Measurements from ENCODE around the gene DLEU7. TPM values are rescaled to one million over a fixed set of nuclear protein-coding genes. Genes with fewer than 3 reads are reported as not detected.

The DLEU7 gene
- total RNA-seq, 1 experiment from 2014 or later: 3.6 TPM

GRCh38 chr13:50810468-50810867, 33.0 kb downstream of the DLEU7 start:
- Mint-ChIP-seq H3K36me3 (peaks cover 2% of the 10 kb centered on the region; the same call in 1 of the 2 replicates), H3K4me3 (no peak overlapping the region)
- CTCF ChIA-PET: interaction anchor here (0.6 to 1.6 kb wide), 3 partner anchors 101 to 834 kb away, joined by 3 to 4 read pairs (median 3); no protein-coding TSS in a partner anchor

More at GRCh38 chr13:50810468-50810867, 33.0 kb downstream of the DLEU7 start:
- POLR2A ChIA-PET: interaction anchor here (0.7 kb wide), 1 partner anchor 1216 kb away, joined by 3 read pairs; no protein-coding TSS in a partner anchor
- Mint-ChIP-seq H3K27ac (no peak overlapping the region), H3K9me3 (peaks cover 3% of the 10 kb centered on the region), H3K27me3 (ENCODE audit: low read depth) (no peaks in the 10 kb centered on the region), H3K4me1 (no peaks in the 10 kb centered on the region)
- TF ChIP-seq IRF1 (CRISPR knock-in tag; IDR thresholded peaks at IDR 0.05) (no peak), NFE2L1 (CRISPR knock-in tag; IDR thresholded peaks at IDR 0.05) (no peak), CREB1 (CRISPR knock-in tag; IDR thresholded peaks at IDR 0.05) (no peak), CDX4 (CRISPR knock-in tag; IDR thresholded peaks at IDR 0.05; ENCODE audit: borderline replicate concordance) (no peak), ZNF263 (CRISPR knock-in tag; IDR thresholded peaks at IDR 0.05; ENCODE audit: low read depth) (no peak), ZNF232 (CRISPR knock-in tag; IDR thresholded peaks at IDR 0.05) (no peak), CTCF (IDR thresholded peaks at IDR 0.05) (no peak), SOX15 (CRISPR knock-in tag; IDR thresholded peaks at IDR 0.05) (no peak), ZSCAN18 (CRISPR knock-in tag; IDR thresholded peaks at IDR 0.05) (no peak), AFF4 (CRISPR knock-in tag; IDR thresholded peaks at IDR 0.05; ENCODE audit: borderline replicate concordance) (no peak), ZBTB21 (CRISPR knock-in tag; IDR thresholded peaks at IDR 0.05; ENCODE audit: borderline replicate concordance) (no peak), RORB (CRISPR knock-in tag; IDR thresholded peaks at IDR 0.05) (no peak), HMGXB4 (CRISPR knock-in tag; IDR thresholded peaks at IDR 0.05) (no peak), NR3C1 (CRISPR knock-in tag; conservative IDR thresholded peaks at IDR 0.05; ENCODE audit: low read depth) (no peak), MAX (CRISPR knock-in tag; IDR thresholded peaks at IDR 0.05) (no peak), ELF4 (CRISPR knock-in tag; IDR thresholded peaks at IDR 0.05; ENCODE audit: low read depth) (no peak), E2F5 (CRISPR knock-in tag; IDR thresholded peaks at IDR 0.05) (no peak), STAT6 (CRISPR knock-in tag; conservative IDR thresholded peaks at IDR 0.05; ENCODE audit: low read depth) (no peak), NR2C2 (CRISPR knock-in tag; IDR thresholded peaks at IDR 0.05) (no peak), ZNF396 (CRISPR knock-in tag; IDR thresholded peaks at IDR 0.05; ENCODE audit: borderline replicate concordance) (no peak)
- ATAC-seq: no peak
- DNase-seq (ENCODE audit: low spot score): no peak
